Measurements from ENCODE around the gene TPD52L2.

The TPD52L2 gene

GRCh38 chr20:63828951-63829350, 36.1 kb upstream of the TPD52L2 start:
- TF ChIP-seq CTCF (IDR thresholded peaks at IDR 0.05; ENCODE audit: insufficient read depth, low read length, poor library complexity, severe bottlenecking): no peak
- no peaks in the 10 kb centered on the region; the same call in 1 of the 2 replicates for H3K27me3 ChIP-seq (replicated peaks; ENCODE audit: control insufficient read depth, insufficient read depth, low read length)
- H3K4me3 ChIP-seq (replicated peaks; ENCODE audit: low read depth, low read length): no peak overlapping the region
- H3K36me3 ChIP-seq (ENCODE audit: control insufficient read depth, insufficient read depth, low read length): no peaks in the 10 kb centered on the region; the same call in 1 of the 2 replicates
- no peak for DNase-seq (ENCODE audit: extremely low read depth, insufficient read length)

GRCh38 chr20:63829603-63829944, 35.5 kb upstream of the TPD52L2 start:
- TF ChIP-seq CTCF (IDR thresholded peaks at IDR 0.05; ENCODE audit: insufficient read depth, low read length, poor library complexity, severe bottlenecking): no peak
- no peak for DNase-seq (ENCODE audit: extremely low read depth, insufficient read length)
- Histone ChIP-seq H3K36me3 (ENCODE audit: control insufficient read depth, insufficient read depth, low read length) (no peaks in the 10 kb centered on the region; the same call in 1 of the 2 replicates), H3K4me3 (replicated peaks; ENCODE audit: low read depth, low read length) (peak overlapping the region; percentile 64), H3K27me3 (replicated peaks; ENCODE audit: control insufficient read depth, insufficient read depth, low read length) (no peaks in the 10 kb centered on the region; the same call in 1 of the 2 replicates)

- Histone ChIP-seq H3K36me3 (ENCODE audit: control insufficient read depth, insufficient read depth, low read length) (no peaks in the 10 kb centered on the region; the same call in 1 of the 2 replicates), H3K27me3 (replicated peaks; ENCODE audit: control insufficient read depth, insufficient read depth, low read length) (no peaks in the 10 kb centered on the region; the same call in 1 of the 2 replicates), H3K4me3 (replicated peaks; ENCODE audit: low read depth, low read length) (peak overlapping the region; percentile 64)
- TF ChIP-seq CTCF (IDR thresholded peaks at IDR 0.05; ENCODE audit: insufficient read depth, low read length, poor library complexity, severe bottlenecking): no peak
- no peak for DNase-seq (ENCODE audit: extremely low read depth, insufficient read length)
Measured at GRCh38 chr20:63829945-63830835, 34.9 kb upstream of the TPD52L2 start.

GRCh38 chr20:63830841-63831588, 34.1 kb upstream of the TPD52L2 start, which contains the start of gene ZBTB46:
ZBTB46 (minus strand) TSS chr20:63831264; CDS start chr20:63790757, 40,507 bp downstream.
- H3K36me3 ChIP-seq (ENCODE audit: control insufficient read depth, insufficient read depth, low read length): no peaks in the 10 kb centered on the region; the same call in 1 of the 2 replicates
- no peak for TF ChIP-seq CTCF (IDR thresholded peaks at IDR 0.05; ENCODE audit: insufficient read depth, low read length, poor library complexity, severe bottlenecking)
- peak; percentile 52 for DNase-seq (ENCODE audit: extremely low read depth, insufficient read length)
- peak within 1 kb of the TSS; percentile 64 for H3K4me3 ChIP-seq (replicated peaks; ENCODE audit: low read depth, low read length)
- H3K27me3 ChIP-seq (replicated peaks; ENCODE audit: control insufficient read depth, insufficient read depth, low read length): no peaks in the 10 kb centered on the region; the same call in 1 of the 2 replicates

- no peak for DNase-seq (ENCODE audit: extremely low read depth, insufficient read length)
- H3K4me3 ChIP-seq (replicated peaks; ENCODE audit: low read depth, low read length): no peak overlapping the region; the same call in 1 of the 2 replicates
- no peak for TF ChIP-seq CTCF (IDR thresholded peaks at IDR 0.05; ENCODE audit: insufficient read depth, low read length, poor library complexity, severe bottlenecking)
- H3K27me3 ChIP-seq (replicated peaks; ENCODE audit: control insufficient read depth, insufficient read depth, low read length): no peaks in the 10 kb centered on the region; the same call in 1 of the 2 replicates
- no peaks in the 10 kb centered on the region; the same call in 1 of the 2 replicates for H3K36me3 ChIP-seq (ENCODE audit: control insufficient read depth, insufficient read depth, low read length)
Measured at GRCh38 chr20:63831646-63831992, 33.5 kb upstream of the TPD52L2 start.
